GM19372 (cell line): ENCODE measurements around the gene TIFAB.
A peak's percentile ranks its signal among the peaks of the same experiment; 100 is the strongest.

Experiments
- ATAC-seq: cut with Tn5 transposase; IDR thresholded peaks from one replicate; pipeline ENCODE4 v1.9.1; 2021; ENCODE audit warnings: mild to moderate bottlenecking, low read depth, moderate library complexity; ENCODE audit not compliant: unreplicated experiment

Gene TIFAB

GRCh38 chr5:135460246-135461033, 8.3 kb upstream of the TIFAB start:
- ATAC-seq: no peak

- no peak for ATAC-seq
Observed at GRCh38 chr5:135458921-135459331, 6.8 kb upstream of the TIFAB start.

GRCh38 chr5:135458356-135458755, 6.2 kb upstream of the TIFAB start:
- no peak for ATAC-seq

GRCh38 chr5:135457424-135458071, 5.4 kb upstream of the TIFAB start:
- peak; percentile 70 for ATAC-seq

GRCh38 chr5:135456238-135457099, 4.3 kb upstream of the TIFAB start:
- peak; percentile 46 for ATAC-seq

GRCh38 chr5:135455876-135456237, 3.7 kb upstream of the TIFAB start:
- no peak for ATAC-seq

GRCh38 chr5:135454946-135455345, 2.8 kb upstream of the TIFAB start:
- ATAC-seq: no peak

- no peak for ATAC-seq
Observed at GRCh38 chr5:135453613-135454012, 1.5 kb upstream of the TIFAB start.

GRCh38 chr5:135451581-135452320, 400 bp downstream of the TIFAB start:
- no peak for ATAC-seq

- ATAC-seq: no peak
Observed at GRCh38 chr5:135450952-135451351, 1.2 kb downstream of the TIFAB start.

GRCh38 chr5:135450336-135450735, 1.8 kb downstream of the TIFAB start:
- no peak for ATAC-seq

GRCh38 chr5:135449644-135450043, 2.5 kb downstream of the TIFAB start:
- no peak for ATAC-seq

GRCh38 chr5:135448791-135449507, 3.2 kb downstream of the TIFAB start:
- no peak for ATAC-seq

GRCh38 chr5:135448071-135448739, 3.9 kb downstream of the TIFAB start:
- no peak for ATAC-seq

GRCh38 chr5:135447298-135447929, 4.7 kb downstream of the TIFAB start, which contains the start of gene DCANP1:
DCANP1 (minus strand) TSS chr5:135447348; CDS start chr5:135447108, 240 bp downstream.
- no peak for ATAC-seq

GRCh38 chr5:135446615-135447014, 5.5 kb downstream of the TIFAB start:
- ATAC-seq: no peak

GRCh38 chr5:135446206-135446605, 5.9 kb downstream of the TIFAB start:
- ATAC-seq: no peak

- ATAC-seq: no peak
Observed at GRCh38 chr5:135445306-135445985, 6.7 kb downstream of the TIFAB start.
